Metanephros (tissue), 1 donor: ENCODE results near the gene CEP152. TPM values are rescaled to one million over a fixed set of nuclear protein-coding genes. Genes with fewer than 3 reads are reported as not detected.

Experiments used
- total RNA-seq: library from RNA; depleted of rRNA; stranded (reverse); fragments of >200 nt; gene quantifications from one replicate; pipeline ENCODE4 v1.2.3, GENCODE V29; 2014

The CEP152 gene
- 11.3 TPM for total RNA-seq

GRCh38 chr15:48810414-48811324, at the start of gene CEP152:
TSS of gene CEP152 (minus strand) at chr15:48811069. CDS start at chr15:48805649, 5,420 bp downstream.

Other genes starting within 250 kb of the CEP152 start
- gene FBN1, start 165.4 kb downstream of the CEP152 start, total RNA-seq, result 189 TPM
- 138 TPM for gene EID1, start 67.1 kb upstream of the CEP152 start, total RNA-seq
- gene SHC4, start 152.8 kb upstream of the CEP152 start, total RNA-seq, result 2.0 TPM
- gene SECISBP2L, start 235.4 kb upstream of the CEP152 start, total RNA-seq, result 58.8 TPM